Measurements from ENCODE around the gene ZNF341.

ZNF341 gene

DNA sequence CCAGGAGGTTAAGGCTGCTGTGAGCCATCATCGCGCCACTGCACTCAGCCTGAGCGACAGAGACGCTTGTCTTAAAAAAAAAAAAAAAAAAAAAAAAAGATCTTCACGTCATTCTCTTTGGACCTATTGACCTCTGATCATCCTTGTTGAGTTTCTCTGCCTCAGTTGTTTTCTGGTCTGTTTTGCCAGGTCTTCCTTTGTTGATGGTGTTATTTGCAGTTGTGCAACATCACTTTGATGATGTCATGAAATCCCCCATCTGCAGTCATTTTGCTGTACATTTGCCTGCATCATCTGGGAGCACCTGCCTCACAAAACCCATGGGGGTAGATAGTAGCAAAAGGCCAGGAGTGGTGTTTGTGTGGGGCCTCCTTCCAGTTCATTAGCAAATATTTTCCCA, 40.1 kb downstream of the ZNF341 start:
- no peaks in the 10 kb centered on the region for H3K9me3 ChIP-seq (ENCODE audit: control insufficient read depth in 2 of 2, low read length in 2 of 2)
- H3K4me3 ChIP-seq (ENCODE audit: low read length in 2 of 2): no peak overlapping the region
- H3K27me3 ChIP-seq (ENCODE audit: control insufficient read depth in 1 of 2, insufficient read depth in 2 of 2, low read length in 2 of 2): no peaks in the 10 kb centered on the region
- H3K9ac ChIP-seq (ENCODE audit: low read length in 2 of 2): no peak overlapping the region
- no peaks in the 10 kb centered on the region for H3K4me1 ChIP-seq (ENCODE audit: control insufficient read depth, insufficient read depth, low read length)
- H3K36me3 ChIP-seq (ENCODE audit: control insufficient read depth in 2 of 2, insufficient read depth in 2 of 2, low read length in 2 of 2): peaks cover 6 to 10% of the 10 kb centered on the region in 2 donors
- no peak overlapping the region for H3K27ac ChIP-seq (ENCODE audit: low read length)

DNA sequence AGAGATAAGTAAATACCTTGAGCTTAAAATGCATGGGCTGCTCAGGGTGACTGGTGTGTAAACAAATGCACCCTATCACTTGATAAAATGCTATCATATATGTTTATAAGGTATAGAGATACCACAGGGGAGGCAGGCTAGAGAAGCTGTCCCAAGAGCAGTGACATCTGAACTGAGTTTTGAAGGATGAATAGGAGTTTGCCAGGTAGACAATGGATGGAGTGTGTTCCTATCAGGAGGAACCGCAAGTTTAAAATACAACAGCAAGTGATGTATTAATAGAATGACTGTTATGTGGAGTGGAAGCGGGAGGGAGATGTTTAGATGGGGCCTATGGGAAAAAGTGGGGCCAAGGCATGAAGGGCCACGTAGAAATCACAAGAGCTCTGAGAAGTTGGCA, 40.6 kb downstream of the ZNF341 start:
- Histone ChIP-seq H3K36me3 (ENCODE audit: control insufficient read depth in 2 of 2, insufficient read depth in 2 of 2, low read length in 2 of 2) (peaks cover 3 to 7% of the 10 kb centered on the region in 2 donors), H3K27me3 (ENCODE audit: control insufficient read depth in 1 of 2, insufficient read depth in 2 of 2, low read length in 2 of 2) (no peaks in the 10 kb centered on the region), H3K9ac (ENCODE audit: low read length in 2 of 2) (no peak overlapping the region), H3K4me1 (ENCODE audit: control insufficient read depth, insufficient read depth, low read length) (no peaks in the 10 kb centered on the region), H3K27ac (ENCODE audit: low read length) (no peak overlapping the region), H3K9me3 (ENCODE audit: control insufficient read depth in 2 of 2, low read length in 2 of 2) (no peaks in the 10 kb centered on the region), H3K4me3 (ENCODE audit: low read length in 2 of 2) (no peak overlapping the region)

DNA sequence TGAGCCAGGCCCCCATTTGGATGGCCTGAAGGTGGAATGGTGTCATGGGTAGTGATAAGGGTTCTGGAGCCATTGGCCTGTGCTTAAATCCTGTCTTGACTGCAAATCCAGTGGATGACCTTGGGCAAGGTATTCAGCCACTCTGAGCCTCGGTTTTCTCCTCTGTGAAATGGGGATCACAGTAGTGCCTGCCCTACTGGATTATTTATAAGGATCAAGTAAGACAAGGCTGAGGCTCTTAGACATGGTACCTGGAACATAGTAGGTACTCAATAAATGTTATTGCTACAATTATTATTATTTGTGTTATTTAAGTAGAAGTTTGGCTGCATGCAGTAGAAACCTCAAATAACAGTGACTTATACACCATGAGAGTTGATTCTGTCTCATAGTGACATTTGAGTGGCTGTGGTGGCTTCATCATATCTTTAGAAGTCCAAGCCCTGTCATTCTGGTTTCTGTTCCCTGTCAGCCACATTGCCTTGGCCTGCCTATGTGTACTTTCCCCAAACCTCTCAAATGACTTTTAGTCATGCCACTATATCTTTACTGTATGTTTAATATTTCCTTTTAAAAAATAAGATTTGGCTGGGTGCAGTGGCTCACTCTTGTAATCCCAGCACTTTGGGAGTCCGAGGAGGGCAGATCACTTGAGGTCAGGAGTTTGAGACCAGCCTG, 41.8 kb downstream of the ZNF341 start:
- Histone ChIP-seq H3K27me3 (ENCODE audit: control insufficient read depth in 1 of 2, insufficient read depth in 2 of 2, low read length in 2 of 2) (no peaks in the 10 kb centered on the region), H3K4me3 (ENCODE audit: low read length in 2 of 2) (no peak overlapping the region), H3K9me3 (ENCODE audit: control insufficient read depth in 2 of 2, low read length in 2 of 2) (no peaks in the 10 kb centered on the region), H3K4me1 (ENCODE audit: control insufficient read depth, insufficient read depth, low read length) (no peaks in the 10 kb centered on the region), H3K36me3 (ENCODE audit: control insufficient read depth in 2 of 2, insufficient read depth in 2 of 2, low read length in 2 of 2) (peaks cover 2 to 3% of the 10 kb centered on the region in 2 donors), H3K27ac (ENCODE audit: low read length) (no peak overlapping the region), H3K9ac (ENCODE audit: low read length in 2 of 2) (no peak overlapping the region)

DNA sequence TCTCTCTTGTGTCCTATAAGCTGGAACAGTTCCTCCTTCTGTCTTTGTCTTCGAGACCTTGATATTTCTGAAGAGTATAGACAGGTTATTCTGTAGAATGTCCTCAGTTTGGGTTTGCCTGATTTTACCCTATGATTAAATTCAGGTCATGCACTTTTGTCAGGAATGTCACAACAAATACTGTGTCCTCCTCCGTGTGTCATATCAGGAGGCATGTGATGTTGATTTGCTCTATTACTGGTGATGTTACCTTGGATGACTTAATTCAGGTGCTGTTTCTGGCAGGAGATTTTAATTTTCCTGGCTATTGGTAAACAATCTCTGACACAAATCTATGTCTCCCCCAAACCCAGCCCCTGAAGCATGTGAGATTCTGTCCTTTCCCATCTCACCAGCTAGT, 46.0 kb downstream of the ZNF341 start:
- H3K4me3 ChIP-seq (ENCODE audit: low read length in 2 of 2): no peak overlapping the region
- H3K9me3 ChIP-seq (ENCODE audit: control insufficient read depth in 2 of 2, low read length in 2 of 2): no peaks in the 10 kb centered on the region
- H3K36me3 ChIP-seq (ENCODE audit: control insufficient read depth in 2 of 2, insufficient read depth in 2 of 2, low read length in 2 of 2): peaks cover 3 to 7% of the 10 kb centered on the region in 2 donors
- no peak overlapping the region for H3K9ac ChIP-seq (ENCODE audit: low read length in 2 of 2)
- no peak overlapping the region for H3K27ac ChIP-seq (ENCODE audit: low read length)
- no peaks in the 10 kb centered on the region for H3K4me1 ChIP-seq (ENCODE audit: control insufficient read depth, insufficient read depth, low read length)
- H3K27me3 ChIP-seq (ENCODE audit: control insufficient read depth in 1 of 2, insufficient read depth in 2 of 2, low read length in 2 of 2): no peaks in the 10 kb centered on the region

- H3K27ac ChIP-seq (ENCODE audit: low read length): no peak overlapping the region
- H3K4me3 ChIP-seq (ENCODE audit: low read length in 2 of 2): no peak overlapping the region
- H3K9me3 ChIP-seq (ENCODE audit: control insufficient read depth in 2 of 2, low read length in 2 of 2): no peaks in the 10 kb centered on the region
- H3K9ac ChIP-seq (ENCODE audit: low read length in 2 of 2): no peak overlapping the region
- H3K4me1 ChIP-seq (ENCODE audit: control insufficient read depth, insufficient read depth, low read length): no peaks in the 10 kb centered on the region
- H3K36me3 ChIP-seq (ENCODE audit: control insufficient read depth in 2 of 2, insufficient read depth in 2 of 2, low read length in 2 of 2): peaks cover 0 to 7% of the 10 kb centered on the region in 2 donors
- no peaks in the 10 kb centered on the region for H3K27me3 ChIP-seq (ENCODE audit: control insufficient read depth in 1 of 2, insufficient read depth in 2 of 2, low read length in 2 of 2)
Measured at GRCh38 chr20:33781133-33781532, 49.3 kb downstream of the ZNF341 start.

DNA sequence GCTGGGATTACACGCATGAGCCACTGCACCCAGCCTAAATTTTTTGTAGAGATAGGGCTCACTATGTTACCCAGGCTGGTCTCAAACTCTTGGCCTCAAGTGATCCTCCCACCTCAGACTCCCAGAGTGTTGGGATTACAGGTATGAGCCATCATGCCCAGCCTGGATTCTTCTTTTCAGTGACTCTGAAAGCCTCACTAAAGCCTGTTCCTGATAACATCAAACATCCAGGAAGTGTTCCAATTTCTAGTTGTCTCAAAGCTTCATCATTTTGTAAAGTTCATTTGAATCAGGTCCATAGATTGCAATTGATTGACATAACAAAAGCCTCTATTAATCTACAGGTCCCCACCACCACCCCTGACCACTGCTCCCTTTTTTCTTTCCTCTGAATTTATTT, 50.1 kb downstream of the ZNF341 start:
- Histone ChIP-seq H3K27ac (ENCODE audit: low read length) (no peak overlapping the region), H3K9me3 (ENCODE audit: control insufficient read depth in 2 of 2, low read length in 2 of 2) (no peaks in the 10 kb centered on the region), H3K27me3 (ENCODE audit: control insufficient read depth in 1 of 2, insufficient read depth in 2 of 2, low read length in 2 of 2) (no peaks in the 10 kb centered on the region), H3K9ac (ENCODE audit: low read length in 2 of 2) (no peak overlapping the region), H3K4me3 (ENCODE audit: low read length in 2 of 2) (no peak overlapping the region), H3K4me1 (ENCODE audit: control insufficient read depth, insufficient read depth, low read length) (no peaks in the 10 kb centered on the region), H3K36me3 (ENCODE audit: control insufficient read depth in 2 of 2, insufficient read depth in 2 of 2, low read length in 2 of 2) (peaks cover 0 to 7% of the 10 kb centered on the region in 2 donors)

DNA sequence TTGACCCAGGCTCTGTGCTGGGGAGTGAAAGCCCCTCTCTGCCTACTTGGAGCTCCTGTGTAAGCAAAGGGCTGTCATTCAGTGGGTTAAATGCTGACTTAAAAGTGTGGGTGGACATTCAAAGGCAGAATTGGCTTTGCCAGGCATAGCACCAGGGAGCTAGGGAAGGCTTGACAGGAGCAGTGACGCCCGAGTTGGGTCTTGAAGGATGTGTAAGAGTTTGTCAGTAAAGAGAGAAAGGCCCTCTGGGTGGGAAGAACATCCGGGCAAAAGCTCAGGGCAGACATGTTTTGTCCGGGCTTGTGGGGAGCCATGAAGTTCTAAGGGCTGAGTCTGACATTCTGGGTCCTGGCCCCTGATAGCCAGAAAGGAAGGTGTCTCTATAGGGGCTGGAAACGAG, 51.5 kb downstream of the ZNF341 start:
- Histone ChIP-seq H3K4me3 (ENCODE audit: low read length in 2 of 2) (no peak overlapping the region), H3K36me3 (ENCODE audit: control insufficient read depth in 2 of 2, insufficient read depth in 2 of 2, low read length in 2 of 2) (peaks cover 0 to 7% of the 10 kb centered on the region in 2 donors), H3K4me1 (ENCODE audit: control insufficient read depth, insufficient read depth, low read length) (peaks cover 2% of the 10 kb centered on the region), H3K27ac (ENCODE audit: low read length) (no peak overlapping the region), H3K27me3 (ENCODE audit: control insufficient read depth in 1 of 2, insufficient read depth in 2 of 2, low read length in 2 of 2) (no peaks in the 10 kb centered on the region), H3K9ac (ENCODE audit: low read length in 2 of 2) (no peak overlapping the region), H3K9me3 (ENCODE audit: control insufficient read depth in 2 of 2, low read length in 2 of 2) (no peaks in the 10 kb centered on the region)

DNA sequence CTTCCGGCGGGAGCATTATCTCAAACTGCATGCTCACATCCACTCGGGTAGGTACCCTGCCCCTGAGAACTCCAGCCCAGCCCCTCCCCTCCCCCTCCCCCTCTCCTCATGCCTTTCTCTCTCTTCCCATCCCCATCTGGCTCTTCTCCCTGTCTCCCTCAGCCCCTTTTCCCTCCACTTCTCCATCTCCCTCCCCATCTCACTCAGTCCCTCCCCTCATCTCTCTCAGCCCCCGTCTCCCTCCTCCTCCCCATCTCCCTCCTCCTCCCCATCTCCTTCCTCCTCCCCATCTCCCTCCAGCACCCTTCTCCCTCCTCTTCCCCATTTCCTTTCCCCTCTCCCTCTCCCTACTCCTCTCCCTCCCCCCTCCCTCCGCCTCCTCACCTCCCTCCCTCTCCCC, 52.0 kb downstream of the ZNF341 start:
- Histone ChIP-seq H3K9me3 (ENCODE audit: control insufficient read depth in 2 of 2, low read length in 2 of 2) (no peaks in the 10 kb centered on the region), H3K27ac (ENCODE audit: low read length) (no peak overlapping the region), H3K27me3 (ENCODE audit: control insufficient read depth in 1 of 2, insufficient read depth in 2 of 2, low read length in 2 of 2) (no peaks in the 10 kb centered on the region), H3K4me1 (ENCODE audit: control insufficient read depth, insufficient read depth, low read length) (peaks cover 7% of the 10 kb centered on the region), H3K4me3 (ENCODE audit: low read length in 2 of 2) (no peak overlapping the region), H3K9ac (ENCODE audit: low read length in 2 of 2) (no peak overlapping the region), H3K36me3 (ENCODE audit: control insufficient read depth in 2 of 2, insufficient read depth in 2 of 2, low read length in 2 of 2) (peaks cover 0 to 7% of the 10 kb centered on the region in 2 donors)

DNA sequence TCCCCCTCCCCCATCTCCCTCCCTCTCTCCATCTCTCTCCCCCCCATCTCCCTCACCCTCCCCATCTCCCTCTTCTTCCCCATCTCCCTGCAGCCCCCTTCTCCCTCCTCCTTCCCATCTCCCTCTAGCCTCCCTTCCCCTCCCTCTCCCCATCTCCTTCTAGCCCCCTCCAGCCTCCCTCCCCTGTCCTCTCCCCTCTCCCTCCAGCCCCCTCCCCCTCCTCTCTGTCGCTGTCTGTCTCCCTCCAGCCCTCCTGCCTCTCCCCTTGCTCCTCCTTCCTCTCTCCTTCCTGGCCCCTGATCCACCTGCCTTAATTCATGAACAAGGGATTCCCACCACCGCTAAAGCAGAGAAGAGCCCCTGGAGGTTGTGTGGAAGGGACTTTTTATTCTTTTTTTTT, 52.4 kb downstream of the ZNF341 start:
- H3K4me3 ChIP-seq (ENCODE audit: low read length in 2 of 2): no peak overlapping the region
- H3K4me1 ChIP-seq (ENCODE audit: control insufficient read depth, insufficient read depth, low read length): peaks cover 10% of the 10 kb centered on the region

GRCh38 chr20:33785503-33785902, 53.7 kb downstream of the ZNF341 start:
- Histone ChIP-seq H3K36me3 (ENCODE audit: control insufficient read depth in 2 of 2, insufficient read depth in 2 of 2, low read length in 2 of 2) (peaks cover 0 to 7% of the 10 kb centered on the region in 2 donors), H3K4me3 (ENCODE audit: low read length in 2 of 2) (no peak overlapping the region), H3K9me3 (ENCODE audit: control insufficient read depth in 2 of 2, low read length in 2 of 2) (no peaks in the 10 kb centered on the region), H3K27me3 (ENCODE audit: control insufficient read depth in 1 of 2, insufficient read depth in 2 of 2, low read length in 2 of 2) (no peaks in the 10 kb centered on the region), H3K4me1 (ENCODE audit: control insufficient read depth, insufficient read depth, low read length) (peaks cover 22% of the 10 kb centered on the region), H3K9ac (ENCODE audit: low read length in 2 of 2) (no peak overlapping the region), H3K27ac (ENCODE audit: low read length) (no peak overlapping the region)

More for the DNA sequence above, 52.4 kb downstream of the ZNF341 start:
- Histone ChIP-seq H3K9me3 (ENCODE audit: control insufficient read depth in 2 of 2, low read length in 2 of 2) (no peaks in the 10 kb centered on the region), H3K27me3 (ENCODE audit: control insufficient read depth in 1 of 2, insufficient read depth in 2 of 2, low read length in 2 of 2) (no peaks in the 10 kb centered on the region), H3K36me3 (ENCODE audit: control insufficient read depth in 2 of 2, insufficient read depth in 2 of 2, low read length in 2 of 2) (peaks cover 0 to 7% of the 10 kb centered on the region in 2 donors), H3K9ac (ENCODE audit: low read length in 2 of 2) (no peak overlapping the region), H3K27ac (ENCODE audit: low read length) (no peak overlapping the region)

- H3K36me3 ChIP-seq (ENCODE audit: control insufficient read depth in 2 of 2, insufficient read depth in 2 of 2, low read length in 2 of 2): peaks cover 0 to 2% of the 10 kb centered on the region in 2 donors
- no peak overlapping the region for H3K4me3 ChIP-seq (ENCODE audit: low read length in 2 of 2)
- H3K4me1 ChIP-seq (ENCODE audit: control insufficient read depth, insufficient read depth, low read length): peaks cover 38% of the 10 kb centered on the region
- H3K27ac ChIP-seq (ENCODE audit: low read length): no peak overlapping the region
- no peak overlapping the region for H3K9ac ChIP-seq (ENCODE audit: low read length in 2 of 2)
- H3K9me3 ChIP-seq (ENCODE audit: control insufficient read depth in 2 of 2, low read length in 2 of 2): no peaks in the 10 kb centered on the region
- H3K27me3 ChIP-seq (ENCODE audit: control insufficient read depth in 1 of 2, insufficient read depth in 2 of 2, low read length in 2 of 2): no peaks in the 10 kb centered on the region
Measured at GRCh38 chr20:33787253-33787891, 55.6 kb downstream of the ZNF341 start.

All from stomach smooth muscle (tissue), 2 donors.